BLaER1 treated with 17β-estradiol and CSF1 and Interleukin-3, amounts not matched to agents 10 nM and 100 nM (cell line): ENCODE measurements around the gene ZNF790.
A peak's percentile ranks its signal among the peaks of the same experiment; 100 is the strongest.

Experiments used
- H3K27ac ChIP-seq, 11 experiments: shearing (Covaris generic); formaldehyde crosslinking; 2 replicates each; pipeline ENCODE4 v1.8.1; 2022
- H3K27me3 ChIP-seq, 11 experiments: shearing (Covaris generic); formaldehyde crosslinking; 2 replicates each; pipeline ENCODE4 v1.8.1; 2022
- H3K36me3 ChIP-seq, 11 experiments: shearing (Covaris generic); formaldehyde crosslinking; 2 replicates each; pipeline ENCODE4 v1.8.1; 2022
- H3K4me1 ChIP-seq, 10 experiments: shearing (Covaris generic); formaldehyde crosslinking; 2 replicates each; pipeline ENCODE4 v1.8.1; 2022
- H3K4me2 ChIP-seq, 11 experiments: shearing (Covaris generic); formaldehyde crosslinking; 2 replicates each; pipeline ENCODE4 v1.8.1; 2022
- H3K4me3 ChIP-seq, 10 experiments: shearing (Covaris generic); formaldehyde crosslinking; 2 replicates each; pipeline ENCODE4 v1.8.1; 2022
- H3K9ac ChIP-seq, 11 experiments: shearing (Covaris generic); formaldehyde crosslinking; 2 replicates each; pipeline ENCODE4 v1.8.1; 2022
- H3K9me3 ChIP-seq, 11 experiments: shearing (Covaris generic); formaldehyde crosslinking; replicated peaks in 1 of 11; 2 replicates each; pipeline ENCODE4 v1.8.1; 2022
- H4K20me1 ChIP-seq, 11 experiments: shearing (Covaris generic); formaldehyde crosslinking; 2 replicates each; pipeline ENCODE4 v1.8.1; 2022
- Cebpa-rat ChIP-seq, 11 experiments: shearing (Covaris generic); IDR thresholded peaks; 2 replicates each; pipeline ENCODE4 v1.8.1; 2022

ZNF790 gene

GRCh38 chr19:36837906-36838783 lies at the start of gene ZNF790:
ZNF790 (minus strand) TSS chr19:36838387; CDS start chr19:36825619, 12,768 bp downstream.
- H3K27me3 ChIP-seq = no peaks in the 10 kb centered on the region

GRCh38 chr19:36876993-36877938 lies 39.1 kb upstream of the ZNF790 start:
- H3K4me1 ChIP-seq = no peaks in the 10 kb centered on the region
- peaks cover 79 to 87% (median 83%) of the 10 kb centered on the region in 11 experiments for H3K36me3 ChIP-seq
- H3K4me3 ChIP-seq = peak overlapping the region; percentile 2 to 43 (median 32); a peak in 18 of 20 replicates
- H3K4me2 ChIP-seq = no peak overlapping the region
- H3K27me3 ChIP-seq = no peaks in the 10 kb centered on the region
- H3K9ac ChIP-seq = no peak overlapping the region
- H3K27ac ChIP-seq = no peak overlapping the region
- no peaks in the 10 kb centered on the region for H4K20me1 ChIP-seq
- peaks cover 99 to 100% (median 100%) of the 10 kb centered on the region in 11 experiments for H3K9me3 ChIP-seq
- TF ChIP-seq Cebpa-rat (IDR thresholded peaks at IDR 0.05) = no peak

More at GRCh38 chr19:36837906-36838783, at the start of gene ZNF790:
- H3K4me3 ChIP-seq = peak within 1 kb of the TSS; percentile 68 to 83 (median 72)
- peak within 1 kb of the TSS; percentile 80 to 91 (median 88) for H3K9ac ChIP-seq
- peak within 1 kb of the TSS; percentile 71 to 96 (median 87) for H3K4me2 ChIP-seq
- TF ChIP-seq Cebpa-rat (IDR thresholded peaks at IDR 0.05) = no peak
- peaks cover 13 to 20% (median 16%) of the 10 kb centered on the region in 10 experiments; a peak in 18 of 20 replicates for H3K4me1 ChIP-seq
- peaks cover 68 to 95% (median 77%) of the 10 kb centered on the region in 11 experiments for H3K9me3 ChIP-seq
- no peaks in the 10 kb centered on the region for H4K20me1 ChIP-seq
- H3K36me3 ChIP-seq = peaks cover 59 to 84% (median 72%) of the 10 kb centered on the region in 11 experiments
- H3K27ac ChIP-seq = peak within 1 kb of the TSS; percentile 71 to 93 (median 87)

- peak overlapping the region; percentile 62 to 95 (median 86); a peak in 19 of 20 replicates for H3K4me3 ChIP-seq
- no peak for TF ChIP-seq Cebpa-rat (IDR thresholded peaks at IDR 0.05)
Measured at GRCh38 chr19:36851898-36852297, 13.7 kb upstream of the ZNF790 start.

GRCh38 chr19:36850559-36851442 lies 12.6 kb upstream of the ZNF790 start, which contains the start of gene ZNF345:
ZNF345 (plus strand) TSS chr19:36850876; CDS start chr19:36876831, 25,955 bp downstream.
- H3K4me3 ChIP-seq = peak within 1 kb of the TSS; percentile 62 to 95 (median 86)
- TF ChIP-seq Cebpa-rat (IDR thresholded peaks at IDR 0.05) = no peak
- H3K4me2 ChIP-seq = peak within 1 kb of the TSS; percentile 82 to 96 (median 91)
- peaks cover 59 to 73% (median 67%) of the 10 kb centered on the region in 11 experiments for H3K36me3 ChIP-seq
- H4K20me1 ChIP-seq = no peaks in the 10 kb centered on the region
- peak within 1 kb of the TSS; percentile 81 to 94 (median 90) for H3K9ac ChIP-seq
- H3K27ac ChIP-seq = peak within 1 kb of the TSS; percentile 67 to 90 (median 87)
- no peaks in the 10 kb centered on the region for H3K27me3 ChIP-seq
- H3K9me3 ChIP-seq = peaks cover 51 to 72% (median 67%) of the 10 kb centered on the region in 11 experiments
- H3K4me1 ChIP-seq = peaks cover 13 to 23% (median 20%) of the 10 kb centered on the region in 10 experiments

More at GRCh38 chr19:36851898-36852297, 13.7 kb upstream of the ZNF790 start:
- Histone ChIP-seq H3K9ac (peak overlapping the region in 10 of 11 experiments; percentile 81 to 94 (median 90); a peak in 14 of 22 replicates), H3K36me3 (peaks cover 59 to 73% (median 67%) of the 10 kb centered on the region in 11 experiments), H3K4me1 (peaks cover 13 to 23% (median 20%) of the 10 kb centered on the region in 10 experiments), H3K27me3 (no peaks in the 10 kb centered on the region), H3K9me3 (peaks cover 51 to 72% (median 67%) of the 10 kb centered on the region in 11 experiments), H3K4me2 (peak overlapping the region; percentile 82 to 96 (median 91)), H3K27ac (no peak overlapping the region; a peak in 1 of 22 replicates), H4K20me1 (no peaks in the 10 kb centered on the region)

GRCh38 chr19:36849701-36850558 lies 11.7 kb upstream of the ZNF790 start:
- peaks cover 52 to 72% (median 67%) of the 10 kb centered on the region in 11 experiments for H3K9me3 ChIP-seq
- no peaks in the 10 kb centered on the region for H4K20me1 ChIP-seq
- peak overlapping the region; percentile 81 to 94 (median 90) for H3K9ac ChIP-seq
- peaks cover 59 to 73% (median 68%) of the 10 kb centered on the region in 11 experiments for H3K36me3 ChIP-seq
- peak overlapping the region; percentile 67 to 90 (median 87) for H3K27ac ChIP-seq
- peak overlapping the region; percentile 78 to 96 (median 90) for H3K4me2 ChIP-seq
- no peaks in the 10 kb centered on the region for H3K27me3 ChIP-seq
- peaks cover 13 to 23% (median 20%) of the 10 kb centered on the region in 10 experiments for H3K4me1 ChIP-seq
- peak overlapping the region; percentile 62 to 95 (median 86) for H3K4me3 ChIP-seq
- no peak for TF ChIP-seq Cebpa-rat (IDR thresholded peaks at IDR 0.05)

GRCh38 chr19:36847968-36848367 lies 9.8 kb upstream of the ZNF790 start:
- Histone ChIP-seq H3K36me3 (peaks cover 57 to 73% (median 66%) of the 10 kb centered on the region in 11 experiments), H4K20me1 (no peaks in the 10 kb centered on the region), H3K9me3 (peaks cover 54 to 72% (median 67%) of the 10 kb centered on the region in 11 experiments), H3K9ac (no peak overlapping the region), H3K27ac (peak overlapping the region in 1 of 11 experiments; percentile 87; a peak in 1 of 22 replicates), H3K4me1 (peaks cover 13 to 23% (median 20%) of the 10 kb centered on the region in 10 experiments), H3K4me2 (peak overlapping the region in 7 of 11 experiments; percentile 78 to 96 (median 85); a peak in 6 of 22 replicates), H3K27me3 (no peaks in the 10 kb centered on the region), H3K4me3 (peak overlapping the region in 5 of 10 experiments; percentile 79 to 95 (median 88); a peak in 5 of 20 replicates)
- TF ChIP-seq Cebpa-rat (IDR thresholded peaks at IDR 0.05) = no peak
